HTR-8/SVneo (cell line): ENCODE data around the gene AGO1.

Experiments used
- DNase-seq: peaks from one replicate; pipeline ENCODE4 v3.0.0; 2011; ENCODE audit warnings: low spot score, mixed read lengths; ENCODE audit not compliant: insufficient read length
- FAIRE-seq: peaks from 2 replicates; lab custom pipeline; 2011; peaks lifted over from hg19 to GRCh38; lab: Jason Lieb, UNC

Gene AGO1

GRCh38 chr1:35882945-35883634, at the start of gene AGO1:
AGO1 (plus strand) TSS chr1:35883209; CDS start chr1:35883422, 213 bp downstream.
- peak; percentile 97 for DNase-seq

GRCh38 chr1:35833395-35833794, 49.6 kb upstream of the AGO1 start:
- DNase-seq: no peak
- FAIRE-seq: no peak

More at GRCh38 chr1:35882945-35883634, at the start of gene AGO1:
- FAIRE-seq: peak; percentile 78

GRCh38 chr1:35834218-35834617, 48.8 kb upstream of the AGO1 start:
- FAIRE-seq (no peak), DNase-seq (no peak)

- no peak for FAIRE-seq
- no peak for DNase-seq
Measured at GRCh38 chr1:35835398-35835797, 47.6 kb upstream of the AGO1 start.

- FAIRE-seq: no peak
- DNase-seq: no peak
Measured at GRCh38 chr1:35836734-35837133, 46.3 kb upstream of the AGO1 start.

GRCh38 chr1:35838693-35839245, 44.2 kb upstream of the AGO1 start:
- FAIRE-seq (no peak), DNase-seq (no peak)

GRCh38 chr1:35844826-35845225, 38.2 kb upstream of the AGO1 start:
- DNase-seq: no peak
- FAIRE-seq: no peak

- DNase-seq (no peak), FAIRE-seq (no peak)
Measured at GRCh38 chr1:35845766-35846165, 37.2 kb upstream of the AGO1 start.

- DNase-seq (no peak), FAIRE-seq (no peak)
Measured at GRCh38 chr1:35847935-35848565, 35.0 kb upstream of the AGO1 start.

GRCh38 chr1:35850051-35850450, 33.0 kb upstream of the AGO1 start:
- FAIRE-seq (no peak), DNase-seq (no peak)

GRCh38 chr1:35850716-35851115, 32.3 kb upstream of the AGO1 start:
- DNase-seq (no peak), FAIRE-seq (no peak)

GRCh38 chr1:35851132-35851869, 31.7 kb upstream of the AGO1 start:
- DNase-seq (no peak), FAIRE-seq (no peak)

GRCh38 chr1:35852241-35852640, 30.8 kb upstream of the AGO1 start:
- DNase-seq (no peak), FAIRE-seq (no peak)

- no peak for FAIRE-seq
- DNase-seq: no peak
Measured at GRCh38 chr1:35854989-35855700, 27.9 kb upstream of the AGO1 start.

- DNase-seq (no peak), FAIRE-seq (no peak)
Measured at GRCh38 chr1:35856964-35857363, 26.0 kb upstream of the AGO1 start.

- FAIRE-seq: no peak
- DNase-seq: no peak
Measured at GRCh38 chr1:35857830-35858229, 25.2 kb upstream of the AGO1 start.

- DNase-seq (no peak), FAIRE-seq (no peak)
Measured at GRCh38 chr1:35860696-35861095, 22.3 kb upstream of the AGO1 start.

GRCh38 chr1:35863136-35863535, 19.9 kb upstream of the AGO1 start:
- DNase-seq: no peak
- no peak for FAIRE-seq

- DNase-seq (no peak), FAIRE-seq (no peak)
Measured at GRCh38 chr1:35863881-35864625, 19.0 kb upstream of the AGO1 start.

- no peak for DNase-seq
- FAIRE-seq: no peak
Measured at GRCh38 chr1:35864813-35865212, 18.2 kb upstream of the AGO1 start.
